ENCODE results near the gene AURKAIP1.

GRCh38 chr1:1324084-1324523 lies 50.9 kb downstream of the AURKAIP1 start:
- TF ChIP-seq POLR2A (IDR thresholded peaks at IDR 0.05; ENCODE audit: low read depth, low read length) (no peak), CTCF (conservative IDR thresholded peaks at IDR 0.05; ENCODE audit: low read depth, low read length) (no peak), USF2 (IDR thresholded peaks at IDR 0.05; ENCODE audit: low read depth, low read length) (no peak), CEBPB (IDR thresholded peaks at IDR 0.05; ENCODE audit: low read depth, low read length) (no peak), NFE2L2 (IDR thresholded peaks at IDR 0.05; ENCODE audit: low read depth, low read length) (no peak), RAD21 (IDR thresholded peaks at IDR 0.05; ENCODE audit: low read length) (no peak), MAZ (IDR thresholded peaks at IDR 0.05; ENCODE audit: borderline replicate concordance, low read depth, low read length) (no peak), MAFK (IDR thresholded peaks at IDR 0.05; ENCODE audit: low read depth, low read length) (no peak), MXI1 (IDR thresholded peaks at IDR 0.05; ENCODE audit: borderline replicate concordance, low read depth, low read length) (no peak), BHLHE40 (IDR thresholded peaks at IDR 0.05; ENCODE audit: low read depth, low read length) (no peak), RFX5 (IDR thresholded peaks at IDR 0.05; ENCODE audit: low read depth, low read length) (no peak), SMC3 (IDR thresholded peaks at IDR 0.05; ENCODE audit: low read depth, low read length) (no peak), RCOR1 (IDR thresholded peaks at IDR 0.05; ENCODE audit: insufficient replicate concordance, low read length) (no peak), ELK1 (IDR thresholded peaks at IDR 0.05; ENCODE audit: borderline replicate concordance, low read depth, low read length) (no peak)
